ENCODE results near the gene TCOF1.

DNA sequence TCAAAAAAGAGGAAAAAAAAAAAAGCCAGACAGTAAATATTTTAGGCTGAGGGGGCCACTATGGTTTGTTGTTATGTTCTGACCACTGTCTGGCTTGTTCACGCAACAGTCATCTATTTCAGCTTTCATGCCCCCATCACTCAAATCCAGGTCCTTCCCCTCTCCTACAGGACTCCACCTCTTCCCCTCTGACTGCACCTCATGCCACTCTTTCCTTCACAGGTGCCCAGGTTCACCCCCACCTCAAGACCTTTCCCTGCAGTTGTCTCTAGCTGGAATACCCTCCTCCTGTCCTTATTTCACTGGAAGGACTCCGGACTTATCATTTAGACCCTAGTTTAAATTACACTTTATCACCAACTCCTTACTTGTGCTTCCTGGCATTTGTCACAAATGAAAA is 88.6 kb downstream of the TCOF1 start:
- TF ChIP-seq TAF1 (IDR thresholded peaks at IDR 0.05; ENCODE audit: low read depth, low read length): no peak
- no peak for TF ChIP-seq POLR2AphosphoS5 (IDR thresholded peaks at IDR 0.05; ENCODE audit: low read depth, low read length)
- 0 out of 2 replicates have a peak, but pooled peaks have one; percentile 7 for TF ChIP-seq POLR2A (IDR thresholded peaks at IDR 0.05; ENCODE audit: low read depth, low read length)
- TF ChIP-seq POU2F2 (IDR thresholded peaks at IDR 0.05; ENCODE audit: low read depth, low read length): no peak
- no peak for TF ChIP-seq SPI1 (IDR thresholded peaks at IDR 0.05; ENCODE audit: low read depth, low read length)
- no peak for TF ChIP-seq PAX5 (IDR thresholded peaks at IDR 0.05; ENCODE audit: insufficient read depth, low read length, severe bottlenecking)

Data from GM12891 (cell line).